Activated T-cell treated with anti-CD3 and anti-CD28 coated beads for 48 hours (primary cell): ENCODE measurements around the gene BTBD3.

ENCODE experiments used
- DNase-seq: peaks from one replicate; pipeline ENCODE4 v3.0.0-alpha.2; 2020; ENCODE audit warnings: low read depth

BTBD3 gene

GRCh38 chr20:11970243-11970836, 52.6 kb downstream of the BTBD3 start:
- no peak for DNase-seq

- DNase-seq: no peak
These were observed 54.8 kb downstream of the BTBD3 start for GRCh38 chr20:11972478-11972877.
